NCI-H748 (cell line): ENCODE results near the gene NIPAL3.

Experiments used
- DNase-seq: peaks from one replicate; lab custom pipeline; 2025; ENCODE audit not compliant: unreplicated experiment; lab: John Stamatoyannopoulos, UW

NIPAL3 gene

DNA sequence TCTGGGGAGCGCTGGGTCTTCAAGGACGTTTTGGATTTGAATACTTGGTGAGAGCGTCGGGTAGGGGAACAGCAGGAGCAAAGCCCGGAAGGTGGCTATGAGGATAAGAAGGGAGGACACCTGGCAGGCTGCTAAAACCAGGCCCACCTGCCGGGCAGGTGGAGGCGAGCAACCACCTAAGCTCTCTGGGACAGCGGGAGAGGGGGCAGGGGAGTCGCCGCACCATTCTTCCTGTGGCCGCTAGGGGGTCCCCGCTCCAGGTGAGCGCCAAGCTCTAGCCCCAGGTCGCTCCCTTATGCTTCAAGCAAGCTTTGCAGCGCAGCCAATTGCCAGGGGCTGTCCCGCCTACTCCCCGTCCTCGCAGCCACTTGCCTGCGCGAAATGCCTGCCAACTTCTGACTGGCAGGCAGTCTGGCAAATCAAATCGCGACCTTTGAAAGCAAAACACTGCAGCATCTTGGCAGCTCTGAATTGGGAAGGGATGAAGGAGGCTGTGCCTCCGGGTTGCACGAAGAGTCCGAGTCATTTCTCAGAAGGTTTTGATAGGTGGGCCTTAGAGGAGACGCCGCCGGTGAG is at the start of gene NIPAL3:
Gene NIPAL3 (plus strand): TSS at position 469 of the 576 bp plus-strand sequence. CDS start 3,746 bp downstream, outside the sequence.
- DNase-seq: peak; percentile 98

DNA sequence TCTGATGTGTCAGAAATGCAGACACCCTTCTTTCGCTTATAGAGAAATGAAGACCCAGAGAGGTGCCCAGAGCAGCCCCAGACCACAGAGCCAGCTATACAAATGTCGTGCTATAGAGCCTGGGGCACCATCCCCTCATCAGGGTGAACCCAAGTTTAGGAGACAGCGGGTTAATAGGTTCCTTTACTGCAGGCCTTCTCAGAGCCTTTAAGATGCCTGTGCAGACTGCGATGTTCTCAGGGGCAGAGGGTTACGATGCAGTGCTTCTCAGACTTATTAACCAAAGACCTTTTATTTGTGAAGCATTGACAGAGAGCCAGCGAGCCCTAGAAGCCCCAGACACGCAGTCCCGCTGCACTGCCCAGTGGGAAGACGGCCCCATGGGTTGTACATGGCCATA is 48.9 kb upstream of the NIPAL3 start:
- DNase-seq: no peak

DNA sequence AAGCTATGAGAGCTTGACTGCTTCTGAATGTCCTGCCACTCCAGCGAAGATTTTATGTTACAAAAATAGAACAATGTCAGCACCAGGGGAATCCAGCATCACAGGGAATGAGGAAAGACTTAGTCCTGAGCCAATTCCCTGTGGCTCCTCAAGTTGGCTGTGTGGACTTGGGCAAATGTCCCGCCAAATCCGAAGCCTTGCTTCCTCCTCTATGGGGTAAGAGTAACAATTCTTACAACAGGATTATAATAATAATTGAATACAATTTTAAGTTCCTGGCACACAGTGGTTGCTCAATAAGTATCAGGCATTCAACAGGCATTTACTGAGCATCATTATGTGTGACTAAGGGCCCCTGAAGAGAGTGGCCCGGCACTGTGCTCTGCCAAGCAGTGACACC is 46.4 kb upstream of the NIPAL3 start:
- DNase-seq: no peak

DNA sequence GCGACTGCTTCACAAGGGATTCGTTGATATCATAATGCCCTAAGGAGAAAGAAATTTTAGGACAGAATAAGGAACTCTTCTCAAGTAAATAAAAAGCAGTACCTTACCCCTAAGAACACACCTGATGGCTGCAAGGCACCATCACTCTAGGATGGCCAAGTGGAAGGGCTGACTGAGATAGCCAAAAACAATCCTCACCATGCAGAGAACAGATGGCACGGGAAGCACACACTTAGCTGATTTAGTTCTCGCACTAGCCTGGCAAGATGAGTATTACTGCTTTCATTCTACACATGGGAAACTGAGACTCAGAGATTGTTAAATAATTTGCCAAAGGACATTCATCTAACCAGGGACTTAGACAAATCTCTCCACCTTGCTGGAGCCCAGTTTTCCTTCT is 45.8 kb upstream of the NIPAL3 start:
- no peak for DNase-seq

DNA sequence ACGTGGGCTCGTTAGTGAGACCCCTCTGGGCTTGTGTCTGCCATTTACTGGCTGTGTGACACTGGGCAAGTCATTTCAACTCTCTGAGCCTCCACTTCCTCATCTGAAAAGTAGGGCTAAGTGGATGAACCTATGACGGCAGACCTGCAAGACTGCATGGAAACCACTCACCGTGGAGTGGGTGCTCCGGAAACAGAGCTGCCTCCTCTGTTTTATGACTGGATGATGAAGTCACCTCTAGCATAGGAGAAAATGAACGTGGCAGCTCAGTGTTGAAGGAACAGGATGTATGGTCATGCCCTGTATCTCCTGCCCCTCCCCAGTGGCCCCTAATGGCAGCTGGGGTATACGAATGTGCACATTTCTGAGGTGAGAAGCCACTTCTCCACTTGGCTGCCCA is 42.6 kb upstream of the NIPAL3 start:
- no peak for DNase-seq

DNA sequence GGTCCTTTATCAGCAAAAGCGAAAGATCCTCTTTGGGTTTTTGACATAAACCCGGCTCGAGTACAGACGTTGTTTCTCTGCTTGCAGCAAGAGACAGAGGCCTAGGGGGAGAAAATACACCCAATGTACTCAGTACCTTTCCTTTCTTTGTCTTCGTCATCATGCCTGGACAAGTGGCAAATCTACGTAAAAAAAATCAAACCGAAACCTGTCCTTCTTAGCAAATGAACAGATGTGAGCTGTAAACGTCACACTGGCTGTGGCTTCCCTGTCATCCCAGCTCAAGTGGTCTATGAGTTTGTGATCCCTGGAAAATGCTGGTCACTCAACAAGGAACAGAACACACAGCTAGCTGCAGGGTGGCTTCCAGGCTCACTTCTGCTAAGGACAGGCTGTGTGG is 41.9 kb upstream of the NIPAL3 start:
- DNase-seq: no peak

DNA sequence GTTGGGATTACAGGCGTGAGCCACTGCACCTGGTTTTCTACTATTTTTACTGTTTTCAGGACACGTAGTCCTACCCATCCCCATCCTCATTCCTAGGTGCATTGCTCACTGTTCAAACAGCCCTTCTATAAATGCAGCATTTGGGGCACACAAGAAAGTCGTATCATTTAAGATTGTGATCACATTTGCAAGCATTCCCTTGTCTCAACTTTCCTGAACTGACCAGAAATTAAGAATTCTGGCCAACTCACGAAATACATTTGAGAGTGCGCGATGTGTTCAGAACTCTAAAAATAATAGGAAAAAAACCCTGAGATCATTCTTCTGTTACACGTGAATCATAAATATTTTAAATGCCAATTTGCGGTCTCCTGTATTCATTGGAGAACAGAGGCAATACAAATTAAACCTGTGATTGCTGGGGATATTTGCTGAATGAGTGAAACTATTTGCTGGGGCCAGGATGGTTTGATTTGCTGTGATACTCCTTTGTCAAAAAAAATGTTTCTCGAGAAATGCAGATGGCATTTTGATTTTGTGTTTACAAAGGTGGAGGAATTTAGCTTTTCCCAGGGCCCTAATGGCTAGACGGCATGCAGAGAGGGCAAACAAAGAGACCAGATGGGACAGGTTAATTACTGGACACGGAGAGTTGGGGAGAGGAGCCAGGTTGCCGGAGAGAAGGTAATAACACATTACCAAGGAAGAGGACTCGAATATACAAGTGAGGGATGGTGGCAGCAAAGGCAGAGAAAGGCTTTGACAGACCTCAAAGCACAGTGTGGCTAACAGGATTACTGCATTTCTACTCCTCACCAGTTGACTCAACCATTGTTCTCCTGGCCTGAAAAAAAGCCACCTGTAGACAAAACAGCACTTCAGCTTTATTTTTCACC is 40.5 kb upstream of the NIPAL3 start:
- DNase-seq: peak; percentile 84

DNA sequence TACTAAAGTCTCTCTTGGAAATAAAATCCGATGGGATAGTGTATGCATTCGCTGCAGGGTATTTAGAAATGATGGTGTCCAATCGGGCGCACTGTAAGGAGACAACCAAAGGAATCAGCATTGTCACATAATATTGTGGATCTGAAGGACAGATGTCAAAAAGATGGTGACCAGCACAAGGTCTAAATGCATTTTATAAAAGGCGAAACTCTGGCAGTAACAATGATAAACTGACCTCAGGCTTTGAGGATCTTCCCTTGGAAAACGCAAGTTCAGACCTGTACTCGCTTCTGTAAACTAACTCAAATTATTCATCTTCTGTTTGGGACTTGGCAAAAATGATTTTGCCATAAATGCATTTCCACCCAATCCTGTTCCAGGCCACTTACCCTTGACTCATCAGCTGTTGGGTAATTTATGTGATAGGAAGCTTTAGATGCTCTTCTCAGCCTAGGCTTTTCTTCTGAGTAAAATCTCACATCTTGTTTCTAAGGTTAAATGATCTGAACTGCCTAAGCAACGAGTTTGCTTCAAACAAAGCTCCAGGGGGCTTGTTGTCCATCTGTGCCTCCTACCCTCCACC is 35.8 kb upstream of the NIPAL3 start:
- DNase-seq: no peak

DNA sequence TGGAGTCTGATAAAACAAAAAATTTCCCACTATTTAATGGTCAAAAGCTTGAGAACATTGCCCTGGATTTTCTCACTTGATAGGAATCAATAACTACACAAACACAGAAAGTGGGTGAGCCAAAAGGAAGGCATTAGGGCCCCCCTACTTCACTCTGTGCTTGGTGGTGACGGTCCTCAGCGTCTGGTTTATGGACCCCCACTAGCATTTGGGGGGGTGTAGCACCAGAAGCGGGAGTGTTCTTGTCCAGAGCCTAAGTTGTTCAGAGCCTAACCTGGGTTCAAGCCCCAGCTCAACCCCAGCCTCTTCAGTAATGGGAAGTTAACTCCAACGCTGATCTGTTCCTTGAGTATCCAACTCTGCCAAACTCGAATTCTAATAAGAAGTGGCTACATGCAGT is 35.1 kb upstream of the NIPAL3 start:
- DNase-seq: no peak

DNA sequence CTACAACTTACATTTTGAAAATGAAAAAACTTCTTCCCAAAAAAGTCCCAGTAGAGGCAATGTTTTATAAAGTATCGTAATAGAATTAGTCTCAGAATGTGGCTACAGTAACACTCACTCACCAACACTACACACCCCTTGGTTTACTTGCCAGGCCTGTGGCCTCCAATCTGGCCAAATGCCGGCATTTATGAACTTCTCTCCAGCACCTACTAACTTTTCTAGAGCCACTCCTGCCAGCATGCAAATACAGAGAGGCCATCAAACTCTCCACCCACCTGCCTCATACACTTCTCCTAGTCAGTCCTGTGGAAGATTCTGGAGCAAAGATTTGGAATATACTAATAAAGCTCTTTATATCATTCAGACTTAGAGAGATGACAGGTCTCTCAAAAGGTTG is 34.3 kb upstream of the NIPAL3 start:
- no peak for DNase-seq

DNA sequence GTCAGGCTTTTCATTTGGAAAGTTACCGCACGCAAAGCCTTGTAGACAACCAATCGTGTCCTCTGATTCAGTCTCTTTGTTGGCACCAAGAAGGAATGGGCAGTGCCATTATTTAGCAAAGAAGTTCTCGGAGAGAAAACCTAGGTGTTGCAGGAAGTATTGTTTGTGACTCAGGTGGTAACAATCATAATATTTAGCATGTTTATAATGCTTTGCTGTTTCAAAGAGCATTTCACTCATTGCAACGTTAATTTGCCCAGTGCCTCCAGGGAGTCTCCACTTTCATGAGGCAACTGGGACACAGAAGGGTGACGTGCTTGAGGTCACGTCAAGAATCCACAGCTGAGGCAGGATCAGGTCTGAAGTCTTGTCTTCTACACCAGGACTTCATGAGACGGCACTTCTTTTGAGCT is 33.4 kb upstream of the NIPAL3 start:
- no peak for DNase-seq

DNA sequence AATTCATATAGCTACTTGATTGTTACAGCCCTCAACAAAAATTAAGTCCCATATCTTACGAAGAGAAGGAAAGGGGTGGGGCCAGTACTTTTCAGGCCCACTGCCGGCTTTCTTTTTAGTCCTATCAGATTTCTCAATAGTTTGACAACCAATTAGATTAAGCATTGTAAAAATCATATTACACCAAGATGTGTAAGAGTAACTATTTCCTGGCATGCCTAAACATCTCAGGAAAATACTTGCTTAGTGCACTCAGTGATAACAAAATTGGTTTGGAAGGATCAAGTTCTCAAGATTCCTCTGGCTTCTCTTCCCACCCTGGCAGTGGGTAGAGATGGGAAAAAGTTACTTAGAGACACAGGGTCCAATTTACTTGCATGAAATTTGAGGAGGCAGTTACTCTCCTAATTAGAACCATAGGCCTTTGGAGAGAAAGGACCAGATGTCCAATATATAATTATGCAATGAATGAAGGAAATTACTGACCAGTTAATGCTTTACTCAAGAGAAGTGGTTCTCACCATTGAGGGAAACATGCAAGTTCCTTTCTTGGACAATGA is 32.1 kb upstream of the NIPAL3 start:
- peak; percentile 55 for DNase-seq

DNA sequence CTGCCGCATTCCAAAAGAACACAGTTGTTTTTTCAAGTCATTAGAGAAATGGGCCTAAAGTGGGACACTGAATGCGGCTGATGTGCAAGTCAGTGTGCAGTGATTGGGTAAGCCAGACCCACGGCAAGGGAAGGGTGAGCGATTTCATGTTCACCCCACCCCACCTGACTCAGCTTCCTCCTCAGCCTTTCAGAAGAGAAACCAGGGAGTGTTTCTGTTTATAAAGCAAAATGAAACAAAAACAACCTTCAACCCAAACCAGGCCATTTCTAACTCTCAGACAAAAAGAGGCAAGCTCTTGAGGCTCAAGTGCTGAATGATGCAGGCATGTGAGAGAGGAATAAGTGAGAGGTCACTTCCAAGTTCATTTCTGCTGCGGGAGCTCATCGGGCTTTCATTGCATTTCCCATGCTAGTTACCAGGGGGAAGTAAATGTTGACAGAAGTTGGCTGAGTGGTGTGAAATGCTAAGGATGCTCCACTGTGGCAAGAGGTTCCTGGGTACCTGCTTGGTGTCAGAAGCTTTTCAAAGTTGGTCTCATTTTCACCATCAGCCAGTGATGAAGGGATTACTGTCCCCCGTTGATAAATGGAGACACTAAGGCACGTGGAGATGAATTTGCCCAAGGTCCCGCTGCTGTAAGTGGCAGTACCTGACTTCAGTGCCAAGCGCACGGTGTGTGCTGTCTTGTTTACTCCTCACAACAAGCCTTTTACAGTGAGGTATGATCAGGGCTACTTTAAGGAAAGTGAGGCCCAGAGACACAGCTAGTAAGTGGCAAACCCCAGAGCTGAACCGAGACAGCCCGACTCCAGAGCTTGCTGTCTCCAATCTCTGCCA is 31.1 kb upstream of the NIPAL3 start:
- DNase-seq: no peak

DNA sequence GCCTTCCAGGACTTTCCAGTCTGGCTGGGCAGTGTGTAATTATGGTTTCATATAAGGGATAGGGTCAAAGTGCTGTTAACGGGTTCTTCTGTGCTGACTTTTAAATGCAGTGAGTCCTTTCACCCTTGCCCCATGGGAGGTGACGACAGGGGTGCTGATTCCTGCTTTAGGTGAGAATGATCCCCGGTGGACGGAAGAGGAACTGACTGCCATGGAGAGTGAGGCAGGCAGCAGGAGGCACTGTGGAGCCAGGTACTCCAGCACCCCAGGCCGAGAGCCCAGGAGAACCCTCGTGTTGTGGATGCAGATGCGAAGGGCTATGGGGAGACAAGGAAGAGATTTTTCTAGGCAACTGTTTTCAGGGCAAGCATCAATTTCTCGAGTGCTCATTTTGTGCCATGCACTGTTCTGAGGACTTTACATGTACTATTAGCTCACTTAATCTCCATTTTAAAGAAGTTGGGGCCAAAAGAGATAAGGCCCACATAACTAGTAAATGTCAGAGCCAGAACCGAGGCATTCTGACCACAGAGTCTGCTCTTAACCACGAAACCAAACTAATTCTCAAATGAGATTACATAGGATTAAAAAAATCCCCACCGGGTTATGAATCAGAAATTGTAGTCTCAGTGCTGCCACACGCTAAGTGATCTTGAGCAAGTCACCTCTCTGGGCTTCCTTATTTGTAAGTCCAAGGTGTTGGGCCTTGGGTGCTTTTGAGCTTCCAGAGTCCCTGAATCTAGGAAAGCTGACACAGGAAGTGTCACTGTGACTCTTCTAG is 30.3 kb upstream of the NIPAL3 start:
- no peak for DNase-seq

DNA sequence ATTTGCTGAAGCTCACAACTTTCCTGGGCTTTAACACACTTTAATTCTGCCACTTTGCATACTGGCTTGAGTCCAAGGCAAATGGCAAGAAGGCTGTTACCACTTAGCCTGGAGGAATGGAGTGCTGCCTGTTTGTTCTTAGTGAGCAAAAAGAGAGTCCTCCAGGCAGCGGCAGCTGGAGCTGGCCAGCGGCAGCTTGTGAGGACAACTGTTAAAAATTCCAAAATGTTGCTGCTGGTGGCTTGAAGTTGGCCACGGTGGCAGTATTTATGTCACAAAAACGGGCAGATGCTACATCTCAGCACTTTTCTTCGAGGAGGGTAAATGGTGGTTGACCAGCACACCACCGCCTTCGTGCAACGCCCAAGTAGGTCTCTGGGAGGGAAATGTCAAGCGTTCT is 29.4 kb upstream of the NIPAL3 start:
- no peak for DNase-seq

DNA sequence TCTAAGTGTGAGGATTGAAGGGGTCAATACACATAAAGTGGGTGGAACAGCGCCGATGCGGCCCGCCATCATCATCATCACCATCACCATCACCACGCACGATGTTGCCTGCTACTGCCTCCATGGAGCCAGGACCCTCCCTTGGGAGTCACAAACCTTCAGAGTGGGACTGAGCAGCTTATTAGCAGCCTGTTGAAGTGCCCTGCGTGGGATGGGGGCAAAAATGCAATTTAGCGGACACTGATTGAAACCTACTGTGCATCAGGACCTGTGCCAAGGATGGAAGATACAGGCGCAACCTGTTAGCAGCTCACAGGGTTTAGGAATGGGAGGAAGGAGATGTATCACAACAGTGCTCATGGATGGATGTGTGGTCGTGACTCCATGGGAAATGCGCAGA is 28.7 kb upstream of the NIPAL3 start:
- no peak for DNase-seq

DNA sequence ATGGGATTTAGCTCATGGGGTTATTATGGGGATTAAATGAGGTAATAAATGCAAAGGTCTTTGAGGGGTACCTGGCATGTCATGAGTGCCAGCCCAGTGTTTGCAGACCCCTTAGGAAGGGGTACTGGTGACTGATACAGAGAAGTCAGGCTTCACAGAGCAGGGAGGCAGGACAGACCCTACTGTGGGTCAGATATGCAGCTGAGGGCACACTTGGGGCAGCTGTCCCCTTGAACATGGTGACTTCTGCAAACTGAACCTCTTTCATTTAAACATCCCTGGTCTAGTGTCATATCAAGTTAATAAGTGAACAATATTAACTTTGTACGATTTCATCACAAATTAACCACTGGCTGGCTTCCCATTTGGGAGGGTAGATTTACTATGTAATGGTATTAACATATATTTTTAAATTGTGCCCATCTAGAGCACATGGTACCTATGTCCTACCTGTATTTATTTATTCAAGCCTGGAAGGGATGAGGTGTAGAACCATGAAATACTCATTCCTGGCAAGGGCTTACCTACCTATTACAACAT is 27.9 kb upstream of the NIPAL3 start:
- no peak for DNase-seq

DNA sequence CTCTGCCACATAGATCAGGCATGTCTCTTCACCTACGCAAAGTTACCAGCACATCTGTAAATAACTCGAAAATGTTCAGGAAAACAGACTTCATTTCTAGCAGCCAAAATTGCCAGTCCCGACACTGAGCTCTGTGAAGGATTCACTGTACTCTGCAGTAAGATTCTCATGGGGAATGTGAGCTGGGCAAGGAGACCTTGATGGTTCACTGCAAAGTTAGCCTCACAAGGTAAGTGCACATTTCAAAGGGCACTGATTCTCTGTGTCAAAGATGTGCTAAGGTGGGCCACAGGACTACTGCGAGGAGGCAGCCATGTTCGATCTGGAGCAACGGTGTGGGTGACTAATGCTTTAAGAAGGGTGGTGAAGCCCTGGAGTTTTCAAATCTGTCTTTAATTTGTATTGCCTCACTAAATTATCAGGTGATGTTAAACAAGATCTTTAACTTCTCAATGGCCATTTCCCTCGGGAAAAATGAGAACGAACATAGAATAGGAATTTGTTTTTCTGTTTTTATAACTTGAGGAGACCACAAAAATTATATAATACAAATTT is 27.2 kb upstream of the NIPAL3 start:
- no peak for DNase-seq

DNA sequence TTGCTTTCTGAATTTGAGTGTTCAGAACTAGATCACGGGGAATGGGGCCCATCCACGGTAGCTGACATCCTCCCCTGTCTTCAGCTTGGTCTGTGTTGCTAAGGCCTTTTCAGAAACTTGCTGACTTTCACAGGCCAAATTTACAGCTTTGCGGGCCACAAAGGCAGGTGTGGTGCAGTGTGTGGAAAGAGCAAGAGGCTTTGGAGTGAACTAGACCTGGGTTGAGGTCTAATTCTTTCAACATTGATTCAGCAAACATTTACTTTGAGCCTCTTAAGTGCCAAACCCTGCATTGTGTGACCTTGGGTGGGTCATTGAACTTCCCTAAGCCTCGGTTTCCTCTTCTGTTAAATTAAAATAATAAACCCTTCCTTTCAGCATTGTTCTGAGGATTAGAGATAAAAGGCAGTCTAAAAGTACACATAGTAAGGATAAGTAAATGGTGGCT is 26.3 kb upstream of the NIPAL3 start:
- peak; percentile 72 for DNase-seq
